GM19324 (cell line): ENCODE measurements around the gene COL23A1.
"Not testable (repeated sequence)": the region's sequence is repeated elsewhere in the genome, so short reads cannot be mapped to it uniquely, and the experiment has no call there.

Source experiments
- ATAC-seq: cut with Tn5 transposase; IDR thresholded peaks from one replicate; pipeline ENCODE4 v1.9.1; 2021; ENCODE audit warnings: mild to moderate bottlenecking, moderate library complexity; ENCODE audit not compliant: unreplicated experiment, low FRiP score

COL23A1 gene

DNA sequence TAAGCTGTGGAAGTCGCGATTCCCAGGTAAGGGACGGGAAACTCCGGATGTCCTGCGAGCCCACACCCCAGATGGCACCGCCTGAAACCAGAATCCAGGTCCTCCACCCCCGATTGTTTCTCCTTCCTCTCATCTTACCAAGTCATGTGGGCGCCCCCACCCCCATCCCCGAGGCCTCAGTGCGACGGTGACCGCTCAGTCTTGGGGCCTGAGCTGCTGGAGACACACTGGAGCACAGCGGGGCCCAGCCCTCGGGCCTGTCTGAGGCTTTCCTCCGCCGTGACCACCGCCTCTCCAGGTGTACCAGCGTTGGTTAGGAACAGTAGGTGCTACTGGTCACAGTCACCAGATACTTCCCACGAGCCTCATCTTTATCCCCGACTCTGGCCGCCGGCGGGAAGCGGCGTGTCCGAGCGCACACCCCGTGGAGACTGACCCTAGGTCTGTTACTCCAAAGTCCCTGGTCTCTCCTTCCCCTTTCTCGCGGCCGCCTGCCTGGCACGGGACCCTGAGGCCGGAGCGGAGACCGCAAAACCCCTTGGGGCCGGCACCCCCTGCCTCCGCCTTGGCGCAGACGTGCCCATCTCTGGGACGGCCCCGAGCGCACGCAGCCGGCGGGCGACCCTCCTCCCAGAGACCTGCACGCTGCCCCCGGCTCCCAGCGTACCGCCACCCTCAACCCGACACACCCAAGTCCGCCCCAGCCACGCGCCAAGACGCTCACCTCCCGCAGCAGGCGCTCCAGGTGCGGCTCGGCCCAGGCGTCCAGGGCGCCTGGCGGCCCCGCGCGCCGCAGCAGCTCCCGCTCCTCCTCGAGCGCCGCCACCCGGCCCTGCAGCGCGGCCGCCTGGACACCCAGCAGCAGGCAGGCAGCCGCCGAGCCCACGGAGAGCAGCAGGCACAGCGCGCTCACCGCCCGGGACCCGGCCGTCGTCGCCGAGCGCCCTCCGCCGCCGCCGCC lies 733 bp downstream of the COL23A1 start:
- no peak for ATAC-seq

DNA sequence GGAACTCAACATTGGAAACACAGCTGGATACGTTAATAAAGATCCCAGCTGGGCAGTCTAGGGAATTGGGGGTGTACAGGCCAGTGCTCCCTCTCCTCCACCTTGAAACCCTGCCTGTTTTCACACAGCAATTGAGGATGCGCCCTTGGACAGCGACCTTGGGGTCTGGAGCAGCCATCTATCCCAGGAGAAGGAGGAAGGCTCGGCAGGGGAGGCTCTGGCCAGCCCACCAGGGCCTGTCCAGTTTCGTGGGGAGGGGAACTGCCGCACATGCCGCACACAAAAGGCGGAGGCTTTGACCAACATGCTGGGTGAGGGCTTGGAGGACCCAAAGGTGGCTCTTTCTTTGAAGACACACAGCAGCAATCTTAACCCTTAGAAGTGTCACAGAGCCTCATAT lies 1.4 kb downstream of the COL23A1 start:
- ATAC-seq: no peak

DNA sequence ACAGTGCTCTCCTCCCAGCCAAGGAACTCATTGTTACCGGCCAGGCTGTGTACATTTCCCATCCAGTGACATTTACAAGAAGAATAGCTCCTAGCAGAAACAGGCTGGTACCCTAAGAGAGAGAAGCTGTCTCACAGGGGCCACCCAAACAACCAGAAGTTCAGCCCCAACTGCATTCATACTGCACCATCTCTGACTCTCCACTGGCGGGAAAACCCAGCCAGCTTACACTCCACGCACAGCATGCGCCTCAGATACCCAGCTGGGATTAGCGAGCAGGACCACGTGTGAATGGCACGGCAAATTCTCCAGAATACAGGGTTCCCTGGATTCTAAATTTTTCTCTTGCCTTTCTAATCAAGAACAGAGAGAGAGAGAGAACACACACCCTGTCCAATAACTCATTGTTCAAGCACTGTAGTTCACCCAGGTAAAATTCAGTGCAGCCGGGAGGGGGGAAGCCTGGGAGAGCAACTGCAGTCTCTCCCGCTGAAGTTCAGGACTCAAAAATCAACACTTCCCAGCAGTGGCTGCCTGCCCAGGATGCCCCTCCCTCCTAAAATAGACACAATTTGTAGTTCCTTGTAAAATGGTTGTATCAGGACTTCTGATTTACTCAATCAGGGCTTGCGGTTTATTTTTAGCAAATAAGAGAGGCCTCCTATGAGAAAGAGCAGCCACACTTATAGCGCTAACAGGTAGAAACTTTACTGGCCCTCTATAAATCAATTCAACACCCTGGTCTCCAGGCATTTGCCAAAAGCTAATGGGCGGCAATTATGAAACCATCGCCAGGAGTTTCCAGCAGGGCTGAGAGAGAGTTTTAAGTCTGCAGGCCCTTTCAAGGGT lies 2.2 kb downstream of the COL23A1 start:
- ATAC-seq: no peak

DNA sequence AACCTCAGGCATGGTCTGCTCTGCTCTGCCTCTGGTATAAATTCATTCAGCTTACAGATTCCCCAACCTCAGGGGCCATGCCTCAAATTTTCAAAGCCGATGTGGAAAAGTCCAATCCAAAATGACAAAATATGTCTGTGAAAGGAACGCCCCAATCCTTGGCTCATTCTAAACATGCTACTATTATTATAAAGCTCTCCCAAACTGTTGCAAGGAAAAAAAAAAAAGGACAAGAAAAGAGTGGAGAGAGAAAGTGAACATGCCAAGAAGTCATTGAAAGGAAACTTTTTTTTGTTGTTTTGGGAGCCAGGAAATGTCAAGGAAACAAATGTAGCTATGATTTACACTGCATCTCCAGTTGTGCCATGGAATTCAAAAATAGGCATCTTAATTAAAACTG lies 3.8 kb downstream of the COL23A1 start:
- no peak for ATAC-seq

DNA sequence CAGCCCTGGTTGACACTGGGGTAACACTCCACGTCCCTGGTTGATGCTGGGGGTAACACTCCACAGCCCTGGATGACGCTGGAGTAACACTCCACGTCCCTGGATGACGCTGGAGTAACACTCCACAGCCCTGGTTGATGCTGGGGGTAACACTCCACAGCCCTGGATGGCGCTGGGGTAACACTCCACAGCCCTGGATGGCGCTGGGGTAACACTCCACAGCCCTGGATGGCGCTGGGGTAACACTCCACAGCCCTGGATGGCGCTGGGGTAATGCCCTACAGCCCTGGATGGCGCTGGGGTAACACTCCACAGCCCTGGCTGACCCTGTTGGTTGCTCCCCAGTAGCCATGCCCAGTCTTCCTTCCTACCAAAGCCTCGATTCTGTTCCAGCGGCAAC lies 4.8 kb downstream of the COL23A1 start:
- not testable (repeated sequence) for ATAC-seq

DNA sequence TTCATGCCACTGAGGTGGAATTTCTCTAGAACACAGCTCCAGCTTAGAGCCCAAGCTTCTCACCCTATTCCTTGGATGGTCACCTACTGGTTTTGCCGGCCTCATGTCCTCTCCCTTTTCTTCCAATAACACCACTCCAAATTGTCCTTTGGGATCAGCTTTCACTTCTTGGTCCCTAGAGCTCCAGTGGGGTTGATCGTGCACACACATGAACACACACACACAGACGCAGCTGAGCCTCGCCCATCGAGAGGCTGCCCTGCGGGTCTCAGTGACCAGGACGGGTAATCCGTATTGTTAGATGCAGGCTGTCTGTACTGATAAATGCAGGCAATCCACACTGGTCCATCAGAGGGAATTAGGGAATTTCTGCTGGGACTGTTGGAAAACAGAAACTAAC lies 6.9 kb downstream of the COL23A1 start:
- ATAC-seq: no peak

DNA sequence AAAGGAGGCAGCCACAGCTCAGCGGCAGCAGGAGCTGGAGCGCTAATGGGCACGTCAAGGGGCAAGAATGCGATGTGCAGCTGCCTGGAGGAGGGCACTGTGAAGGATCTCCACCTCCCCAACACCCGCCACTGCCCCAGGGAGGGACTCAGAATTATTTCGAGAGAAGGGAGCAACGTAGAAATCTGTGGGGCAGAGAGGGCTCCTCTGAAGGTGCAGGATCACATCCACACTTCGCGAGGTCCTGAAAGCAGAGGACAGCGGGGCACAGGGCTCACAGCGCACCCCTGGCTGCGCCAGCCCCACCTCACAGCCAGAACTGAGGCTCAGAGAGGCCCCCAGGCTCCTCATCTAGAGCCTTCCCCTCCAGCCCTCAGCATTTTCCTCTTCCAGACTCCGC lies 7.9 kb downstream of the COL23A1 start:
- ATAC-seq: no peak

DNA sequence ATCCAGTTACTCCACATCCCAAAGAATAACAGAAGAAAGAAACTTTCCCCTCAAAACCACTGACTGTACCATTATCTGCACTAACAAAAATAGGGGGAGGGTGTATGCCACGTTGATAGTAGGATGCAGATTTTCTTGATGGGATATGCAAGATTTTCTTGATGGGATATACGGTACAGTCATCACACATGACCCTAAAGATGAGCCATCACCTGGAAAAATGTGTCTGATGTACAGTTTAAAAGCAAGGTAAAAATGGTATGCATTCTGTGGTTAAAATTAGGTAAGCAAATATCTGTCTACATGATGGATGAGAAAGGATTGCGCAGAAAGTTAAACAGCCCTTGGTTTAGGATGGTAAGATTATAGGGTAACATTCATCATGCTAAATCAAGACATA lies 8.6 kb downstream of the COL23A1 start:
- ATAC-seq: no peak

DNA sequence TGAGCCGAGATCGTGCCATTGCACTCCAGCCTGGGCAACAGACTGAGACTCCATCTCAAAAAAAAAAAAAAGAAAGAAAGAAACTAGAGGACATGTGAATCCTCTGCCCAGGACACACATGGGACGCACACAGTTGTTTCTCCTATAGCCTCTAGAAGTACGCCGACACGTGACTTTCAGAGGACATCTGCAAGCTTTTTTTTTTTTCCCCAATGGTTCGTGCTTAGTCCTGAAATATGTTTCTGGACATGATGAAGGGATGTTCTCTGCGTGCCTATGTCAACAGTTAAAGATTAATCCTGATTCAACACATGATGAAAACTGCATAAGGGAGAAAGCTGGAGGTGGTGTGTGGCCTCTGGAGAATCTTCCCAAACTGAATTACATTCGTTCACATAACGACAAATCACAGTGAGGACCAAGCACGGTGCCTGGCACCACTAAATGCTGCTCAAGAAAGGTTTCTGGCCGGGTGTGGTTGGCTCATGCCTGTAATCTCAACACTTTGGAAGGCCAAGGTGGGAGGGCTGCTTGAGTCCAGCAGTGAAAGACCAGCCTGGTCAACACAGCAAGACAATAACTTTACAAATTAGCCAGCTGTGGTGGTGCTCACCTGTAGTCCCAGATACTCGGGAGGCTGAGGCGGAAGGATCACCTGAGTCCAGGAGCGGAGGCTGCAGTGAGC lies 9.8 kb downstream of the COL23A1 start:
- ATAC-seq: no peak

DNA sequence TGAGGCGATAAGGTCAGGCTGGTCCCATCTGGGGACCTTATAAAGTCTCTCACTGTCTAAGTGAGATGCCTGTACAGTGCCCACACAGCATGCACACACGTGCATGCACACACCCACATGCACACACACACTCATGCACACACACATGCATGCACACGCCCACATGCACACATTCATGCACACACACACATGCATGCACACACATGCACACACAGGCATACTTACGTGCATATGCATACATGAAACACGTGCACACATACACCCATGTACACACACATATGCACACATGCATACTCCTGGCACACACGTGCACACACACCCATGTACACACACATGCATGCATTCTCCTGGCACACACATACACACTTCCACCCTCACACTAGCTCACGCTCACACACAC lies 12.2 kb downstream of the COL23A1 start:
- ATAC-seq: no peak

DNA sequence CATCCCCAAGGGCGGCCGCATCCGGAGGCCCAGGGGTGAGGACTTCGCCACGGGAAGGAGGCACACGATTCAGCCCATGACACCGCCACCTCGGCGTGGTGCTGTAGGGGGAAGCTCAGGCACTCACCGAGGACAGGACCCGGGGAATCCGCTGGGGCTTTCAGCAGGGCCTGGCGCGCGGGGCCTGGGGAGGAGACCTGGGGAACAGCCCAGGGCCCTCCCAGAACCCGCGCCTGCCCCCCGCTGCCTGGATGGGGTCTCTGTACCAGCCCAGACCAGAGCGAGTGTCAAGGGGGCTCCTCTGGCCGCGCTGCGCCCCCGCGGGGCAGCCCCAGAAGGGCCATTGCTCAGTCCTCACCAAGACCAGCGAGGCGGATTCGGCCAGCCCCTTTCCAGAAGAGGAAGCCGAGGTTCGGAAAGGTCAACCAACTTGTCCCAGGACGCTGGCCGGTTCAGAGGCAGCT lies 12.8 kb downstream of the COL23A1 start:
- no peak for ATAC-seq

DNA sequence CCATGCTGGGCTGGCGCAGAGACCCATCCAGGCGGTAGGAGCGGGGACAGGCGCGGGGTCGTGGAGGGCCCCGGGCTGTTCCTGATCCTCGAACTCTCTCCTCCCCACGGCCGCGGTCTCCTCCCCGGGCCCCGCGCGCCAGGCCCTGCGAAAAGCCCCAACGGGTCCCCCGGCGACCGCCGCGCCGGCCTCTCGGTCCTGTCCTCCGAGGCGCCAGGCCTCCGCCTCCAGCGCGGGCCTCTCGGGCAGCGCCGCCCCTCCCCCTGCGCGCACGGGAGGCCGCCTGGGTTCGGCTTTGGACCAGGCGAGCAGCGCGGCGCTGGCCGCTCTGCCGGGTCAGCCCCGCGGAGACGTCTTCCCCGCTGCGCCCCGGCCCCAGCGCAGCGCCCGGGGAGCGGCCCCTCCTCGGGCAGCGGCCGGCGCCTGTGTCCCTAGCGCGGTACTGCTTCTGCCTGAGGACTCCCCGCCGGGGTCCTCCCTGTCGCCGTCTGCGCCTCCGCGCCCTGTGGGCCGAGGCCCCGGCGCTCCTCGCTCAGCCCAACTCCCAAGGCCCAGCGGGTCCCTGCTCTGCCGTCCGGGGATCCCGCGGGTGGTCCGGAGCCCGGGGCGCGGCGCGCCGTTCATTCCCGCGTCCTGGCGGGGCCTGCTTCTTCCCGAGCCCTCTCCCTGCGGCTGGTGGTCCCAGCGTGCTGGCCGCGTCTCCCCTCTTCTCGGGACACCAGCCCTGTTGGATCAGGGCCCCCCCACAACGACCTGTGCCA lies 13.4 kb downstream of the COL23A1 start:
- no peak for ATAC-seq

DNA sequence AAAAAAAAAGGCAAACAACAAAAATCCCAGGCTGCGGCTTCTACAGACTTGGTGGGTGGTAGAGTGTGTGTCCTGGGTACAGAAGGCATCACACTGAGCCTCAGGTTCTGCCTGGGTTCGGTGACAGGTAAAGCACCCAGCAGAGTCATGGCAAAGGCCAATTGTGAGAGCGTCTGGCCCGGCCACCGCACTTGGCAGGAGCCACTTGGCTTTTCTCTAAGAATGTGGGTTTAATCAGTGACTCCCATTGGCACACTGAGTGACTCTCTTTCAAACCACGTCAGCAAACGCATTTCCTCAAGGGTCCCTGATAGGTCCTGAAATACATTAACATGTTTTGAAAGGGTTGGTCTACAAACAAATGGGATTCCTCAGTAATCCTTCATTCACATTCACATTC lies 17.0 kb downstream of the COL23A1 start:
- no peak for ATAC-seq

DNA sequence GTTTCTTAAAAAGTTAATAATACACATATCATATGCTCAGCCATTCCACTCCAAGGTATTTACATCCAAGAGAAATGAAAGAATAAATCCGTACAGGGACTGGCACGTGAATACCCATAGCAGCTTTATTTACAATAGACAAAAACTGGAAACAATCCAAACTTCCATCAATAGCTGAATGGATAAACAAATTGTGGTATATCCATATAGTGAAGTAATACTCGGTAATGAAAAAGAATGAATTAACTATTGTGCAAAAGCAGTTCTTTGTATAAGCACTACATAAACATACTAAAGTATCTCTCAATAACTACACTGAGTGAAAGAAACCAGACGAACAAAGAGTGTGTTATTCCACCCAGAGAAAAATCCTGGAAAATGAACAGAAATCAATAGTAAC lies 17.6 kb downstream of the COL23A1 start:
- ATAC-seq: no peak

DNA sequence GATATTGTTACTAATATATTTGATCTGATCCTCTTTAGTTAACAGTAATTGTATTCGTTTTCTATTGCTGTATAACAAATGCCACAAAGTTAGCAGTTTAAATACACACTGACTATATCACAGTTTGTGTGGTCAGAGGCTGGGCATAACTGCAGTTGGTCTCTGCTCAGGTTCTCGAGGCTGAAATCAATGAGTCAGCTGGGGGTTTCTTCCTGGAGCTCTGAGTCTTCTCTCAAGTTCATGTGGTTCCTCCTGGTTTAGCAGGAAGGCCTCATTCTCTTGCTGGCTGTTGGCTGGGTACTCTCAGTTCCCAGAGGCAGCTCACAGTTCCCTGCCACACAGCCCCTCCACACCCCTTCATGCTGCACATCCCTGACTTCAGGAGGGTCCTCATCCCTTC lies 20.7 kb downstream of the COL23A1 start:
- no peak for ATAC-seq

DNA sequence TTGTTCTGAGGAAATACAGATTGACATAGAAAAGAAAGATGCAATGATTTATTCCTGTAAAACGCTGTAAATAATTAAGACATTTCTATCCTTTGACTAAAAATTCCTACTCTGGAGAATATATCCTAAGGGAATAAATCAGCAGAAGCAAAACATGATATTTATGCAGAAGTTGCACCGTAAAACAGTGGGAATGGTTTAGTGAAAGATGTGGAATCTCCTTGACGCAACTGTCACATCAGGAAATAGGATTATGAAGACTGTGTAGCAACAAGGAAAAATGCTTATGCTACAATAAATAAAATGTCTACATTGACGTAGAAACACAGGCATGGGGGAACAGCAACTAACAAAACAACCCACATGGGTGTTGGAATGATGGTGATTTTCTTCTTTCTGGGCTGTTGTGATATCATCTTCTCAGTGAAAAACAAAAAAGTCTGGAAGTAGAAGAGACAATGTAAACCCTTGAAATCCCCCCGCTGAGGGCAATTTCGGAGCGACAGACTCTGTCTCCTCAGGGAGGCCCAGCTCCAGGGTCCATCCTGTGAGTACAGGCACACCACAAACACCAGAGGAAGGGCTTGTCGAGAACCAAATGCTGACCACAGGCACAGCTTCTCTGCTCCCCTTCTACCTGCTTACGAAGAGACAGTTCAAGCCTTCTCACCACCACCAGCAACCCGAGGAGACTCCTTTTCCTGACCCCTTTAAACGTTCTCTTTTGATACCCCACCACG lies 25.2 kb downstream of the COL23A1 start:
- ATAC-seq: no peak

DNA sequence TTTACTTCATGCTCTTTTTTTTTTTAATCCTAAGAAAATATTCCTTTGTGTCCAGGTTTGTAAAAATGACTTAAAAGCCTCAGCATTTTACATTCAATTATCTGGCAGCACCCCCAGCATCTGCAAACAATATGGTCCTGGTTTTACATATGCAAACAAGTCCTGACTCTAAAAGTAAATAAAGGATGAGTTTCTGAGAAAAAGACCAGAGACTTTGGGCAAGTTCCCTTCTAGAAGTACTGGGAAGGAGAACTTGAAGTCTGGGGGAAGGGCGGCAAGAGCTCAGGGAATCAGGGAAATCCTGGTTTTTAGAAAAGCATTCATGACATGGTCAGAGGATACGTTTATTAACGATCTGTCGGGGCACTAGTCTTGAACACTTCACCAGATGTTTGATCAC lies 25.8 kb downstream of the COL23A1 start:
- ATAC-seq: no peak

DNA sequence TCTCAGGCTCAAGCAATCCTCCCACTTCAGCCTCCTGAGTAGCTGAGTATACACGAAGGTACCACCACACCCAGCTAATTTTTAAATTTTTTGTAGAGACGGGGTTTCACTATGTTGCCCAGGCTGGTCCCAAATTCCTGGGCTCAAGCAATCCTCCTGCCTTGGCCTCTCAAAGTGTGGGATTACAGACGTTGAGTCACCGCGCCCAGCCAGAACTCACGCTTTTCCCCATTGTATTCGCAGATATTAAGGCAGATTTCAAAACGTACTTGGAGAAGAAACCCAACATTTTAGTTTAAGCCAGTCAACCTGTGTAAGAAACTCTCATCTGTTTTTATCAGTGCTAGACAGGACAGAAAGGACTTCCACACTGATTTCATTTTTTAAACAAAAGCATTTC lies 26.6 kb downstream of the COL23A1 start:
- ATAC-seq: no peak

DNA sequence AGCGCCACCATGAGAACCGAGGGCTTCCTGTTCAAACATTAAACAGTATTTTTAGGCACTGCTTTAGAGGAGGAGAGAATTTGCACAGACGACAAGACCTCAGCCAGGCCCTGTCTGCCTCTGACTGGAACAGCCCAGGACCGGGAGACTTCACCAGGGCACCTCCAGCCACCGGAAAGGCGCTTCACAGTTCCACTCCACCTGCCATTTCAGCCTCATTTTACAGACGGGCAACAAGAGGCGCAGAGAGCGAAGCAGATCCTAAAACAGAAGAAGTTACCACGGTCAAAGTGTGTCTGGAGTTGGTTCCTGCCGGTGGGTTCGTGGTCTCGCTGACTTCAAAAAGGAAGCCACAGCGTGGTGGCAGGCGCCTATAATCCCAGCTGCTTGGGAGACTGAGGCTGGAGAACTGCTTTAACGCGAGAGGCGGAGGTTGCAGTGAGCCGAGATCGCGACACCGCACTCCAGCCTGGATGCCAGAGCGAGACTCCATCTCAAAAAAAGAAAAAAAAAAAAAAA lies 28.4 kb downstream of the COL23A1 start:
- no peak for ATAC-seq
